Retinal pigment epithelial cell (primary cell): ENCODE data around the gene STXBP1.

ENCODE experiments used
- DNase-seq: peaks from one replicate; pipeline ENCODE4 v3.0.0-alpha.2; 2010; ENCODE audit warnings: low read depth
- H3K4me3 ChIP-seq: 2 replicates; pipeline ENCODE4 v1.5.1; 2011; ENCODE audit warnings: mild to moderate bottlenecking, low read length, control low read depth, moderate library complexity
- TF ChIP-seq, protein P1 (sequence below): conservative IDR thresholded peaks from 2 replicates; pipeline ENCODE4 v1.5.1; 2011; ENCODE audit warnings: low read depth, low read length, control low read depth, inconsistent platforms

Gene STXBP1

GRCh38 chr9:127703289-127703946, 91.3 kb downstream of the STXBP1 start:
- TF ChIP-seq, protein P1, sequence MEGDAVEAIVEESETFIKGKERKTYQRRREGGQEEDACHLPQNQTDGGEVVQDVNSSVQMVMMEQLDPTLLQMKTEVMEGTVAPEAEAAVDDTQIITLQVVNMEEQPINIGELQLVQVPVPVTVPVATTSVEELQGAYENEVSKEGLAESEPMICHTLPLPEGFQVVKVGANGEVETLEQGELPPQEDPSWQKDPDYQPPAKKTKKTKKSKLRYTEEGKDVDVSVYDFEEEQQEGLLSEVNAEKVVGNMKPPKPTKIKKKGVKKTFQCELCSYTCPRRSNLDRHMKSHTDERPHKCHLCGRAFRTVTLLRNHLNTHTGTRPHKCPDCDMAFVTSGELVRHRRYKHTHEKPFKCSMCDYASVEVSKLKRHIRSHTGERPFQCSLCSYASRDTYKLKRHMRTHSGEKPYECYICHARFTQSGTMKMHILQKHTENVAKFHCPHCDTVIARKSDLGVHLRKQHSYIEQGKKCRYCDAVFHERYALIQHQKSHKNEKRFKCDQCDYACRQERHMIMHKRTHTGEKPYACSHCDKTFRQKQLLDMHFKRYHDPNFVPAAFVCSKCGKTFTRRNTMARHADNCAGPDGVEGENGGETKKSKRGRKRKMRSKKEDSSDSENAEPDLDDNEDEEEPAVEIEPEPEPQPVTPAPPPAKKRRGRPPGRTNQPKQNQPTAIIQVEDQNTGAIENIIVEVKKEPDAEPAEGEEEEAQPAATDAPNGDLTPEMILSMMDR = no peak
- no peak overlapping the region for H3K4me3 ChIP-seq
- DNase-seq = no peak

- TF ChIP-seq, protein P1 = no peak
- no peak for DNase-seq
- no peak overlapping the region for H3K4me3 ChIP-seq
Observed at GRCh38 chr9:127705577-127706379, 93.7 kb downstream of the STXBP1 start.

DNA sequence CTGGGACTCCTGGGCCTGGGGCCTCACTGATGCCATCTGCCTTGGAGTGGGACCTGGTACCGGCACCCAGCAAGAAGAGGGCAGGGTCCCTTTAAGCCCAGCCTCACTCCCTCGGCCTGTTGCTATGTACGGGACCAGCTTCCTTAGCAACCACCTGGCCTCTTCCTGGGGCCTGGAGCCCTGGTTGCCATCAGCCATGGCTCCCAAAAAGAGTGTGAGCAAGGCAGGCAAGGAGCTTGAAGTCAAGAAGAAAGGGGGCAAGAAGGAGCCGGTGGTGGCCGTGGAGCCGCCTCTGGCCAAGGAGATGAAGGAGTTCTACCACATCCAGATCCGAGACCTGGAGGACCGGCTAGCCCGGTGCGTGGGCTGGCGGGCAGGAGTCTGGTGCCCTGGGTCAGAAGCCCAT, 94.8 kb downstream of the STXBP1 start, which contains the start of gene CFAP157:
TSS of gene CFAP157 (plus strand) at position 153 of the 406 bp plus-strand sequence. CDS start at position 197, 44 bp downstream.
- no peak within 1 kb of the TSS for H3K4me3 ChIP-seq

DNA sequence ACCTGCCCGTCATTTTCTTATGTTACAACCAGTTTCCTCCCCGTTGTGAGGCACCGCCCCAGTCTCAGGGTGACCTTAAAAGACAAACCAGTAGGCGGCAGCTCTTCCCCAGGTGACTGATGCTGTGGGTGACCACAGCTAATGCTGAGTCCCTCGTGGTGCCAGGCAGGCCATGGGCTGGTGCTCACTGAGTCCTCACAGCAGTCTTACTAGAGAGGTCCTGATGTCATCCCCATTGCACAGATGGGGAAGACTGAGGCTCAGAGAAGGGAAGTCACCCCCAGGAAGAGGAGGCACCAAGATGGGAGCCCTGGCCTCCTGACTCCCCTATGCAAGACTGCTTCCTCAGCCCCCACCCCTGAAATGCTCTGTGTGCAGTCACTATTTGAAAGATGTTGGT, 95.7 kb downstream of the STXBP1 start:
- DNase-seq = no peak
- TF ChIP-seq, protein P1 = no peak
- H3K4me3 ChIP-seq = no peak overlapping the region

More for the DNA sequence above, 94.8 kb downstream of the STXBP1 start, which contains the start of gene CFAP157:
- no peak for DNase-seq
- TF ChIP-seq, protein P1 = no peak

DNA sequence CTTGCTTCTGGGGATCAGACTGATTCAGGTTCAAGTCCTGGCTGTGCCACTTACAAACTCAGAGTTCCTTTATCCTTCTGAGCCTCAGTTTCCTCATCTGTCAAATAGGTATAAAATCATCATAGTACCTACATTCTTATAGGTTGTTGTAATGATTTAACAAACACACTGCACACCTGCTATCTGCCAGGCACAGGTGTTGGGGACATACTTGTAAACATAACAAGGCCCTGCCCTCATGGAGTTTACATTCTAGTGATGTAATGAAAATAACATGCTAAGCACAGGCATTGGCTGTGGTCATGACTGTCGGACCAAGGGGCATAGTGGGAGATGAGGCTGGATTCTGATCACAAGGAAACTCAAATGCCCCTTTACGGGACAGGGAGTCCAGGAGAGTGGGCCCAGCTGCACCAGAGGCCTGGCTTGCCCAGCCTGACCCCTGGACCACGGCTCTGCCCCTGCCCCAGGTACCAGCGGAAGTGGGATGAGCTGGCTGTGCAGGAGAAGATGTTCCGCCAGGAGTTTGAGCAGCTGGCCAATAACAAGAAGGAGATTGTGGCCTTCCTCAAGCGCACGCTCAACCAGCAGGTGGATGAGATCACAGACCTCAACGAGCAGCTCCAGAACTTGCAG, 97.0 kb downstream of the STXBP1 start:
- no peak for DNase-seq
- H3K4me3 ChIP-seq = no peak overlapping the region
- TF ChIP-seq, protein P1 = no peak

DNA sequence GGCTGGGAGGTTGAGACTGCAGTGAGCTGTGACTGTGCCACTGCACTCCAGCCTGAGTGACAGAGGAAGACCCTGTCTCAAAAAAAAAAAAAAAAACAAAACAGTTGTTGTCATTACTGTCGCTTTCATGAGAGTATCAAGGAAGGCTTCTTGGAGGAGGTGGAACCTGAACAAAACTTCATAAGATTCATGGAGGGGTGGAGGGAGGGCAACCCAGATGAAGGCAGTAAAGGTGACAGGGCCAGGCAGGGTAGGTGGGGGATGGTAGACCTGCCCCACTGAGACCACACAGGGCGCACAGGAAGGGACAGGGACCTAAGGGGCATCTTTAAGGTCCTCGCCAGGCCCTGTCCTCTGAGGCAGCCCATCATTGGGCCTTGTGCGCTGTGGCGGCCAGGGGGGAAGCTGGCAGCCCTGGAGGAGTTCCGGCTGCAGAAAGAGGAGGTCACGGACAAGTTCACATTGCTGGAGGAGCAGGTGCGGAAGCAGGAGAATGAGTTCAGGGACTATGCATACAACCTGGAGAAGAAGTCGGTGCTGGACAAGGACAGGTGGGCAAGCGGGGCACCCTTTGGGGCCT, 98.2 kb downstream of the STXBP1 start:
- no peak overlapping the region for H3K4me3 ChIP-seq
- DNase-seq = no peak
- TF ChIP-seq, protein P1 = no peak
